Activated CD4-positive, alpha-beta T cell treated with anti-CD3 and anti-CD28 coated beads, Interleukin-2, amount 50 U/mL, for 1 hour (primary cell): ENCODE measurements around the gene DOCK9.

Experiments used
- DNase-seq: peaks from one replicate; pipeline ENCODE4 v3.0.0-alpha.2; 2020

Gene DOCK9

GRCh38 chr13:98784666-98785065 lies 193.2 kb downstream of the DOCK9 start:
- no peak for DNase-seq

- no peak for DNase-seq
These were observed 193.9 kb downstream of the DOCK9 start for GRCh38 chr13:98783856-98784478.

- DNase-seq, result no peak
These were observed 195.2 kb downstream of the DOCK9 start for GRCh38 chr13:98782654-98783053.

GRCh38 chr13:98781905-98782304 lies 196.0 kb downstream of the DOCK9 start:
- no peak for DNase-seq

- no peak for DNase-seq
These were observed 196.4 kb downstream of the DOCK9 start for GRCh38 chr13:98781470-98781869.

GRCh38 chr13:98781045-98781444 lies 196.8 kb downstream of the DOCK9 start:
- no peak for DNase-seq

GRCh38 chr13:98780451-98780850 lies 197.4 kb downstream of the DOCK9 start:
- DNase-seq, result no peak

GRCh38 chr13:98779695-98780094 lies 198.2 kb downstream of the DOCK9 start:
- DNase-seq, result no peak

GRCh38 chr13:98778749-98779148 lies 199.1 kb downstream of the DOCK9 start:
- DNase-seq, result no peak

GRCh38 chr13:98776644-98777043 lies 201.2 kb downstream of the DOCK9 start:
- DNase-seq, result no peak

- no peak for DNase-seq
These were observed 201.8 kb downstream of the DOCK9 start for GRCh38 chr13:98775844-98776598.

GRCh38 chr13:98775386-98775785 lies 202.5 kb downstream of the DOCK9 start:
- no peak for DNase-seq

- no peak for DNase-seq
These were observed 203.1 kb downstream of the DOCK9 start for GRCh38 chr13:98774776-98775175.

GRCh38 chr13:98773921-98774320 lies 203.9 kb downstream of the DOCK9 start:
- DNase-seq, result no peak

GRCh38 chr13:98772794-98773452 lies 204.9 kb downstream of the DOCK9 start:
- no peak for DNase-seq

GRCh38 chr13:98771838-98772611 lies 205.8 kb downstream of the DOCK9 start:
- no peak for DNase-seq

GRCh38 chr13:98769736-98770135 lies 208.1 kb downstream of the DOCK9 start:
- no peak for DNase-seq

- DNase-seq, result no peak
These were observed 209.3 kb downstream of the DOCK9 start for GRCh38 chr13:98768522-98768921.

- DNase-seq, result no peak
These were observed 211.2 kb downstream of the DOCK9 start for GRCh38 chr13:98766697-98767096.

- no peak for DNase-seq
These were observed 211.8 kb downstream of the DOCK9 start for GRCh38 chr13:98765996-98766519.

GRCh38 chr13:98761986-98762616 lies 215.8 kb downstream of the DOCK9 start:
- no peak for DNase-seq

- no peak for DNase-seq
These were observed 216.5 kb downstream of the DOCK9 start for GRCh38 chr13:98761126-98761985.
